GM18511 (cell line): ENCODE data around the gene ADAMTSL4.

Experiments used
- ATAC-seq: cut with Tn5 transposase; IDR thresholded peaks from one replicate; pipeline ENCODE4 v1.9.1; 2021; ENCODE audit warnings: mild to moderate bottlenecking, moderate library complexity; ENCODE audit not compliant: unreplicated experiment

ADAMTSL4 gene

DNA sequence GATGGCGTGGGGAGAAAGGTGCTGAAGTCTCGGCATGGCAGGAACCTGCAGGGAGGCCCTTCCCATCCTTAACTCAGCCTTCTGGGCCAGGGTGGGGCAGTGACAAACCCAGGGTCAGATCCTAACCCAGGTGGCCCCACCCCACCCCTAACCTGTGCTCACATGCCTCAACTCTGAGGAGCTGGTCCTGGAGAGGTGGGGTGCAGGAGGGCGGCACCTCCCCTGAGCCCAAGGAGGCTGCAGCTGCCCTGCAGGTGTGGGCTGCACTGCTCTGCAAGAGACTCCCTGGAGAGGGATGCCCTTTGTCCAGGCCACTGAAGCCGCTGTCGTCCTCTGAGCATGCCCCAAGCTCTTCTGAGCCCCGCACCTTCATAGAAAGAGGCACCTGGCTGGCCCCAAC lies 15.2 kb upstream of the ADAMTSL4 start:
- ATAC-seq = no peak

DNA sequence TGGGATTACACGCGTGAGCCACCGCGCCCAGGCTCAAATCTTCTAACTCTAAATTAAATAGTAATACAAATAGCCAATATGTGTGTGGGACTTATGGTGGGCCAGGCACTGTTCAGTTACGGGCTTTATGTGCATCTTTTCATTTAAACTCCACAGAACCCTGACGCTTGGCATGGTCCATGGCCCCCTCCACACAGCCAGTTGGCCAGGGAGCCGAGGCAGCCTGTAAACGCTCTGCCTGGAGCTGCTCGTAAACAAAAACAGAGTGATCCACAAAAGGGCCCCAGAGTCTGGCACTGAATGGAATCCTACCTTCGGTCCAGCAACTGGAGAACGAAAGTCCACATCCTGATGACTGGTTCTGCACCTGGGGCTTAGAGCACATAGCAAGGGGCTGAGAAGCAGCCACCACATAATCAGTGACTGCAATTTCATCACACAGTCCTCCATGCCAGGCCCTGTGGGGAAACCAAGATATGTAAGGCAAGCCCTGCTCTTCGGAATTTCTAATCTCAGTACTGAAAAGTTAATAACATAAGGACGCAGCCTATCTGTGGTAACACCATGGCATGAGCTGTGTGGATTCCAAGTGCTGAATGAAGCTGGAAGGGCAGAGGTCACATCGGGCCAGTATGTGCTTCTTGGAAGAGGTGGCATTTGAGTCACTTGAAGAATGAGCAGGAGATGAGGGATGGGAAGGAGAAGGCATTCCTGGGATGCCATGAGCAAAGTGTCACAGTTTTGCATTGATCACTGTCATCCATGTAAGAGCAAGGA lies 13.5 kb upstream of the ADAMTSL4 start:
- ATAC-seq = no peak

DNA sequence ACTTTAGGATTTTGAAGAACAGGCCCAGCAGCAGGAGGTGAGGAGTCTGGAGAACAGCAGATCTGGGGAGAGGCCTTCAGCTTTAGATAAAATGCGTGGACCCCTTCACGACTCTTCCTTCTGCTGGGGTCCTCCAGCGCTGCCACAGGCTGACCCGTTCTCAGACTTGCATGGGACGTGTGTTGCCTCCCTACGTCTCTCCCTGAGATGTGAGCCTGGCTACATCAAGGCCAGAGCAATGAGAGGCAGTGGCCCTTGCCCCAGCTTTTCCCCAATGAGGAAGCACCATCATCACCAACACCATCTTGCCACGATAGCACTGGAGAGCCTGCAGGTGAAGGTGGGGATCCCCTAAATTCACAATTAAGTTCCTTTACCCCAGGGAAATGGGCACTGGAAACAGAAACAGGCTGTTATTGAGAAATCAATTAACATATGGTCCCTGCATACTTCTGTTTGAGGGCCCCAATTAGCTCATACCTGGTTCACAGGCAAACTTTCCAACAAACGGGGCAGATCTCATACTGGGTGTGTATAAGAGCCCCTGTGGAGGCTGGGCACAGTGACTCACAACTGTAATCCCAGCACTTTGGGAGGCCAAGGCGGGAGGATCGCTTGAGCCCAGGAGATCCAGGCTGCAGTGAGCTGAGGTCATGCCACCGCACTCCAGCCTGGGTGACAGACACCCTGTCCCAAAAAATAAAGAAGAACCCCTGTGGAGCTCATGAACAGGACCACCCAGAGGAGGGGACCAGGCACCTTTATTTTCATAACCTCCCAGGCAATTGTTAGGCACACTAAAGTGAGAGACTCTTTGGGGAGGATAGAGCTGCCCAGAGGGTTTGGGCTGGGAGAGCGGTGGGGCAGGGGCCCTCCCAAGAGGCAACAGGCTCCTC lies 12.1 kb upstream of the ADAMTSL4 start:
- no peak for ATAC-seq

DNA sequence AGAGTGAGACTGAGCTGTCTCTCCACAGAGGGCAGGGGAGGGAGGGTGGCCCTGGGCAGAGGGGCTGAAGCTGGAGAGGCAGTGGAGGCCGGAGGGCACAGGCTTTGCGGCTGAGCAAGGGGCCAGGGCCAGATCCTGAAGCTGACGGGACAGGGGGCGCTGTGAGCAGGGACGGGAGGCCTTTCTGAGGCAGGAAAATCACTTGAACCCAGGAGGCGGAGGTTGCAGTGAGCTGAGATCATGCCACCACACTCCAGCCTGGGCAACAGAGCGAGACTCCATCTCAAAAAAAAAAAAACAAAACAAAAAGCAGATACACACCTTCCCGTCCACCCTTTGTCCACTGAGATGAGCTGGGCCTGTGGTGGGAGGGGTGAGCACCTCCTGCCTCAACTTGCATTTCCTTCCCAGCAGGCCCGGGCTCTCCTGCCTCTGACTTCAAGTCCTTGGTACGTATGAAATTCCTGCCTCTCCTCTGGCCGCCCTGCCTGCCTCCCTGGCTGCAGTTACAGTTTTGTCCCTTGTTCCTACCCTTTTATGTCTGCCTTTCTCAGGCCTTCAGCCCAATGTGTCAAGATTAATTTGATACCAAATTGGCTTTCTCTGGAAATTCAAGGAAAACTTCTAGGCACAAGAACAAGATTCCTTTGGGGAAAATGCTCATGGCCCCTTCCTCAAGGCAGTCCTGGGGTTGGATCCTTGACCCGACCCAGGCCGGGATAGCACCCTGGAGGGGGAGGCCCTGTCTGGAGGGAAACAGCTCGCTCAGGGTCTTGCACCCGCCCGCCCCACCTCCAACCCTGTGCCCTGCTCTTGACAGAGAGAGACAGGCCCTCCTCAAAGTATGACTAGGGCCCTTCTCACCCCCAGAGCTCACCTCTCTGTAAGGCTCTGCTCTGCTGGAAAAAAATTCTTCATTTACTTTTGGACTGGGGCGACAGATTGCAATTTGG lies 11.2 kb upstream of the ADAMTSL4 start:
- no peak for ATAC-seq

DNA sequence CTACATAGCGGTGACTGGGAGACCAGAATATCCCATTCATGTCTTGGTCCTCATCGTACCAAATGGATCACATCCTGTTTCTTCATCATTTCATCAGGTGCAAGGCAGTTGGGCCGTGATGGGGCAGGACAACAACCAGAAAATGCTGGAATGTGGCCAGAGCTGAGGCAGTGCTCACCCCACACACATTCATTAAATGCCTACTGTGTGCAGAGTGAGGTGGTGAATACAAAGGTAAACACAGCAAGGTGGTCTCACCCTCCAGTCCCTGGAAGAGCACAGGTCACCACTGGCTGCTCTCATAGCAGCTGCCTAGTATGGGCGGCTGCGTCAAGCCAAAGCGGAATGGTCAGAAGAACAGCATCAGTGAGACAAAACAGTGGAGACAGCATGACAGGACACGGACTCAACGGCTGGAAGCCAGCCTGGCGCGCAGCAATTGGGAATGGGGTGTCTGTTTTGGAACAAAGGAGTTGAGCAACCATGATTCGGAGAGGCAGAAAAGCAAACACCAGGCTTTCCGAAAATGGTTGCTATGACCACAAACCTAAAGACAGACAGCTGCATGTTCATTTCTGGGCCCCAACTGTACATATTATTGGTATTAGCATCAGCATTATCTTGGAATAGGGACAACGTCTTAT lies 5.6 kb upstream of the ADAMTSL4 start:
- no peak for ATAC-seq

DNA sequence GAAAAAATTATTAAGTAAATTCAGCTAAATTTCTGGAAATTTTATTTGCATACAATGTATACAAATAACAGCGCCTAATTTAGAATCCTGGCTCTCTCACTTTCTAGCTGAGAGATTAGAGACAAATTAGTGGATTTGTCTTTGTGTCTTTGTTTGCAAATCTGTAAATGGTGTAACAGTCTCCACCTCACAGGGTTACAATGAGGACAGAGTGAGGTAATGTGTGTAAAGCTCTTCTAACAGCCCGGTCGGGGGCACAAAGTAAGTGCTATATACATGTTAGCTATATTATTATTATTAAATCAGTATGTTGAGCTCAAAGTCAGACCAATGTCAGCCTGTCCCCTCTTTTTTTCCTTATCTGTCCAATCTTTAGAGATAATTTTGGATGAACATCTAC lies 5.0 kb upstream of the ADAMTSL4 start:
- no peak for ATAC-seq

DNA sequence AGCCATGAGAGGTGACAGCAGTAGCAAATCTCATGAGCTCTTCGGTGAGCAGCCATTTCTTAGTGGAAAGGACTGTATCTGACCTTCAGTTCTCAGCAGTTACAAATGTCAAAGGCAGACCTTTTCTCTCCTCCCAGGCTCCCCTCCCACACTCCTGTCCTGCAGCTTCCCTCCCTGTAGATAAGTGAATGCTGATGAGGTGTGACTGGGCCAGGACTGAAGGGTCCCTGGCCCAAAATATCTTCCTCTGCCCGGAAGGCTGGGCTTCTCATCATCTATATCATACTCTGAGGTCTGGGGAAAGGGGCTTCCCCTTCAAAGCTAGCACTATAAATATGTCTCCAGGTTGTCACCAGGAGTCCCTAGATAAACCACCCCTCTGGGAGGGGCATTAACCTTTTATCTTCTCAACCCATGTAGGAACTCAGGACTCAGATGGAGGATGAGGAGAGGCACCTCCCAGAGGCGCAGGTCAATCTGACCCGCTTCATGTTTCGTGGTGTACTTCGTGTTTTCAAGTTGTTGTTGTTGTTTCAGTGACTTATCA lies 3.6 kb upstream of the ADAMTSL4 start:
- ATAC-seq = no peak

DNA sequence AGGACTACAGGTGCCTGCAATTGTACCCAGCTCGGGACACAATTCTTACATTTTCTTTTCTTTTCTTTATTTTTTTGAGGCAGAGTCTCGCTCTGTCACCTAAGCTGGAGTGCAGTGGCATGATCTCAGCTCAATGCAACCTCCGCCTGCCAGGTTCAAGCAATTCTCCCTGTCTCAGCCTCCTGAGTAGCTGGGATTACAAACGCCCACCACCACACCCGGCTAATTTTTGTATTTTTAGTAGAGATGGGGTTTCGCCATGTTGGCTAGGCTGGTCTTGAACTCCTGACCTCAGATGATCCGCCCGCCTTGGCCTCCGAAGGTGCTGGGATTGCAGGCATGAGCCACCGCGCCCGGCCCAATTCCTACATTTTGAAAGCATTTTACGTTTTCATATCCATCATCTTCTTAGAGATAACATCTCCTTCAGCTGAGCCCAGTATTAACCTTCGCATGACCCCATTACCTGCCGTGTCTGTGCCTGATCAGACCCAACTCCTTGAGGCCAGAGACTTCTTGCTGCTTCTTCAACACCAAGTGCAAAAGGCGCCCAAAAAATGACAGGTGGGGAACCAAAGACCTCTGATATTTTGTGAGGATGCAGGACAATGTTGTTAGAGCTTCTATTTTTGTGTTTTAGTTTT lies 2.8 kb upstream of the ADAMTSL4 start:
- ATAC-seq = no peak

DNA sequence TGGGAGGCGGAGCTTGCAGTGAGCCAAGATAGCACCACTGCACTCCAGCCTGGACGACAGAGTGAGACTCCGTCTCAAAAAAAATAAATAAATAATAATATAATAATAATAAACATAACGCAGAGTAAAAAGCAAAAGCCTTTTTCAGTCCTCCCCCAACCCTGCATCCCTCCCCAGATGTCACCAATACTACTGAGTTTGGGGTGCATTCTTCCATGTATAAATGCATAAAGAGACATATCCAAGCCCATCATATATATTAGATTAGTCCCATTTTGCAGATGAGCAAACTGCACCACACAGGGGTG lies 930 bp upstream of the ADAMTSL4 start:
- no peak for ATAC-seq

DNA sequence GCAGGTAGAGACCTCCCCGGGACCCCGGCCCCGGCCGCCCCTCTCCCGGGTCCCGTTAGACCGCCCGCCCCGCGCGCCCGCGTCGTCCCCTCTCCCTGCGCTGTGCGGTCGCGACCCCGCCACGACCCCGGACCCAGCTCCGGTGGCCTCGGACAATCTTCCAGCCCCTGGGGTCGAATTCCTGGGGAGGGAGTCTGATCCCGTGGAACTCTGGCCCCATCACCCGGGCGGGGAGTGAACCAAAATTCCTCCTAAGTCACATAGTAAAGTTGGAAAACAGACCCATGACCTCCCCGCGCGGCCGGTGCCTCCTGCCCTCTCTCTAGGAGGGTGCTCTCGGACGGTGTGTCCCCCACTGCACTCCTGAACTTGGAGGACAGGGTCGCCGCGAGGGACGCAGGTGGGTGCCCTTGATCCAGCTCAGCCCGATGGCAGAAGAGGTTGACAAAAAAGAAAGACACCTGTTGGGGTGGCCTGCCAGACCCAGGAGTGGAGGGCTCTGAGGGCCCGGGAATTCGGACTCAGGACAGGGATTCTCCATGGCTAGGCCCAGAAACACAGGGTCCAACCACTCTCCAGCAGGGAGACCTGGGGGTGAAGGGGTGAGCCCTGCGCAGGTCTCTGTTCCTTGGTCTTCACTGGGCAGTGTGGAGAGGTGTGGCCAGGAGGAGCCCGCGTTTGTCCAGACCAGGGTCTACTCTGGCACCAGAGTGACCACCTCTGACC lies 451 bp downstream of the ADAMTSL4 start:
- no peak for ATAC-seq

DNA sequence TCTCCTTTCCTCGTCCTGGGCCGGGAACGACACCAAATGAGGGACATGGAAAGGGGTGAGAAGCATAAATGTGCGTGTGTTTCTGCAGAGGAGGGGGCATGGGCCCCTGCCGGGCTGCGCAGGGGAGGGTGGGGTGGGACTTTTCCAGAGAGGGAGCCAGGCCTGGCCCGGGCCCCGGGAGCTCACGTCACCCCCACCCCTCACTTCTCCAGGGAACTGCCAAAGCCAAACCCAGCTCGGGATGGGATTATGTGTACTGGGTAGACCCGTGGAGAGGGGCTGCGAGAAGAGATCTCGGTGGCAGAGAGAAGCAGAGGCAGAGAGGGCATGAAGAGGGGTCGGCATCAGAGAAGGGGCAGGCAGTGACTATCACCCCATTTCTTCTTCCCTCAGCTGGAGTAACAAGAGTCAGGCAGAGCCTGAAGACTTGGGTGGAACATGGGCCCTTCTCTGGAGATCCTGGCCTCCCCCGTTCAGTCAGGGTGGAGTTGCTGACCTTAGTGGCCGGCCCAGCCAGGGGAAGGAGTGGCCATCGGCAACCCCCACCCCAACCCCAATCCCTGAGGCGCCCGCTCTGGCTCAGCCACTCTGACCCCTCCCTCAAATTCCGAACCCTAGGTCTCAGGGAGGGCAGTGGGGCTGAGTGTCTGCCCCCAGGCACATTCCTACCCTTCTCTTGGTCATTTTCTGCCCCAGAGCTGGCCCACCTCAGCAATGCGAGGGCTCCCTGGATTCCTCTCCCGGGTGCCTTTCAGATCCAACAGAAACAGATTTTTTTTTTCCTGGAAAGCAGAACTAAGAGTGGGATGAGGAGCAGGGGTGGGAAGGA lies 1.2 kb downstream of the ADAMTSL4 start:
- ATAC-seq = no peak

DNA sequence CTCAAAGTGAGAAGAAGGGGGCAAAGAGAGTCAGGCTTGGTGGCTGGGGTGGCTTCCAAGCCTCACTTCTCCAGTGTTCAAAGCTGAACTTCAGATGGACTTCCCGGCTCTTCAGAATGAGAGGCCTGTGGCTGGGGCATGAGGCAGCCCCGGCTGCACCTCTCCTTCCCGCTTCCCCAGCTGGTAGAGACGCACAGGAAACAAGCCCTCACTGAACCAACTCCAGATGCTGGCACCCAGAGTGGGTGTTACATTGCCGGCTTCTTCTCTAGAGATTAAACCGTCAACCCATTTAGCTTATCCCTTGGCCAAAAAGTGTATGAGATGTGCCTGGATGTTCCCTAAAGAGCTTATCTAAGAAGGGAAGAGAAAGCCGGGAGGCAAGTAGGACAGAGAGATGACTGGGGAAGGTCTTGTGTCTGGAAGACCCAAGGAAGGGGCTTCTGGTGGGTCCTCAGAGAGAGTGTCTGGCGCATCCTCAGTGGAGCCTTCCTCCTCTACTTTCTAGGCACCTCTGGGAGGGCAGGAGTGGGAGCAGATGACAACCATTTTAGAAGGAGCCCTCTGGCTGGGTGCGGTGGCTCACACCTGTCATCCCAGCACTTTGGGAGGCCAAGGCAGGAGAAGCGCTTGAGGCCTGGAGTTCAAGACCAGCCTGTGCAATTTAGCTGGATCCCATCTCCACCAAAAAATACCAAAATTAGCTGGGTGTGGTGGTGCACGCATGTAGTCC lies 2.0 kb downstream of the ADAMTSL4 start:
- ATAC-seq = no peak

DNA sequence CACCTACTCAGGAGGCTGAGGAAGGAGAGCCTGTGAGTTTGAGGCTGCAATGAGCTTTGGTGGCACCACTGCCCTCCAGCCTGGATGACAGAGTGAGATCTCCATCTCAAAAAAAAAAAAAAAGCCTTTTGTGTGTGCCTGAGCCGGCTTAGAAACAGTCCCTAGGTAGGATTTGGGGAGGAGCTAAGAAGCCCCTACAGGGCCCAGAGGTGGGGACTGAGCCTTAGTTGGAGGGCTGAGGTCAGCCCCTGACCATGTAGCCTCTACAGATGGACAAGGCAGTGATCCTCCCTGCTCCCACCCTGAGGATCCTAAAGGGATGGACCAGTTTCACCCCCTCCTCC lies 2.5 kb downstream of the ADAMTSL4 start:
- no peak for ATAC-seq

DNA sequence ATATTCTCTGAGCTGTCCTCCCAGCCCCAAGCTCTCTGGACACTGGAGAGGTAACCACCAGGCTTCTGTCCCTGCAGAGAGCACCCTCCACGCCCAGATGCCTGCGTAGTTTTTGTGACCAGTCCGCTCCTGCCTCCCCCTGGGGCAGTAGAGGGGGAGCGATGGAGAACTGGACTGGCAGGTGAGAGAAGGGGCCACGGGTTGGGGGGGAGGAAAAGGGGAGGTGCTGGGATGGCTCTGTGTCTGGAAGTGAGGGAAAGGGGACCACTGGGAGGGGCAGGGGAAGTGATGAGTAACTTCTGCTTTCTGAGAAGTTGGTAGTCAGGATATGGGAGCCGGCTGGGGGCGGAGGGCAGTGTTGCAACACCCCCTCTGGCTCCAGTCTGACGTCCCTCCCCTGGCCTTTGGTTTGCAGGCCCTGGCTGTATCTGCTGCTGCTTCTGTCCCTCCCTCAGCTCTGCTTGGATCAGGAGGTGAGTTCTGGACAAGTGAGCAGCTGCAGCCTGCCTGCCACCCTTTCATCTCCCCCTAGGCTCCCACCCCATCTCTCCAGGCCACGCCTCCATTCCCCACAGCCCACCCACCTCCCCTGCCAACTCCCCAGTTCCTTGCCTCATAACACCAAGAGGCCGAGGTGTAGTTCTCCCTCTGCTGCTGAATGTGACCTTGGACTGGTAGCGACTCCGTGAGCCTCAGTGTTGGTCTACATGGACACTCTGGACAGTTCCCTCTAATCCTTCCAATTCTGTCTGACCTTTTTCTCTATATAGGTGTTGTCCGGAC lies 3.1 kb downstream of the ADAMTSL4 start:
- ATAC-seq = no peak

DNA sequence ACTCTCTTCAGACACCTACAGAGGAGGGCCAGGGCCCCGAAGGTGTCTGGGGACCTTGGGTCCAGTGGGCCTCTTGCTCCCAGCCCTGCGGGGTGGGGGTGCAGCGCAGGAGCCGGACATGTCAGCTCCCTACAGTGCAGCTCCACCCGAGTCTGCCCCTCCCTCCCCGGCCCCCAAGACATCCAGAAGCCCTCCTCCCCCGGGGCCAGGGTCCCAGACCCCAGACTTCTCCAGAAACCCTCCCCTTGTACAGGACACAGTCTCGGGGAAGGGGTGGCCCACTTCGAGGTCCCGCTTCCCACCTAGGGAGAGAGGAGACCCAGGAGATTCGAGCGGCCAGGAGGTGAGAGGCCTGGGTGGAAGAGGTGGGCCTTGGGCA lies 3.7 kb downstream of the ADAMTSL4 start:
- no peak for ATAC-seq

DNA sequence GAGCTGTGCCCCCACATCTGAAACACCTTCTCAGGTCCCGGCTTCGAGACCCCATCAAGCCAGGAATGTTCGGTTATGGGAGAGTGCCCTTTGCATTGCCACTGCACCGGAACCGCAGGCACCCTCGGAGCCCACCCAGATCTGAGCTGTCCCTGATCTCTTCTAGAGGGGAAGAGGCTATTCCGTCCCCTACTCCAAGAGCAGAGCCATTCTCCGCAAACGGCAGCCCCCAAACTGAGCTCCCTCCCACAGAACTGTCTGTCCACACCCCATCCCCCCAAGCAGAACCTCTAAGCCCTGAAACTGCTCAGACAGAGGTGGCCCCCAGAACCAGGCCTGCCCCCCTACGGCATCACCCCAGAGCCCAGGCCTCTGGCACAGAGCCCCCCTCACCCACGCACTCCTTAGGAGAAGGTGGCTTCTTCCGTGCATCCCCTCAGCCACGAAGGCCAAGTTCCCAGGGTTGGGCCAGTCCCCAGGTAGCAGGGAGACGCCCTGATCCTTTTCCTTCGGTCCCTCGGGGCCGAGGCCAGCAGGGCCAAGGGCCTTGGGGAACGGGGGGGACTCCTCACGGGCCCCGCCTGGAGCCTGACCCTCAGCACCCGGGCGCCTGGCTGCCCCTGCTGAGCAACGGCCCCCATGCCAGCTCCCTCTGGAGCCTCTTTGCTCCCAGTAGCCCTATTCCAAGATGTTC lies 4.3 kb downstream of the ADAMTSL4 start:
- ATAC-seq = no peak

DNA sequence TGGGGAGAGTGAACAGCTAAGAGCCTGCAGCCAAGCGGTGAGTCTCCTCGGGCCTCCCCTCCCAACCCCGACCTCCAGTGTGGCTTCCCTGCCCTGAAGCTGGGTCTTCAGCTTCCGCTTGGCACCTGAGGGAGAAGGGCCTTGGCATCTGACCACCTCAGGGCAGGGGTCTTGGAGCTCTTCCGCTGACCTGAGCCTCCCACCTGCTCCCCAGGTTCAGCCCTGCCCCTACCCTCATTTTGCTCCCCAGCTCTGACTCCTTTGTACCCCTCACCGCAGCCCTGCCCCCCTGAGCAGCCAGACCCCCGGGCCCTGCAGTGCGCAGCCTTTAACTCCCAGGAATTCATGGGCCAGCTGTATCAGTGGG lies 4.9 kb downstream of the ADAMTSL4 start:
- ATAC-seq = no peak
